GM18867 (cell line): Measurements from ENCODE around the gene EPS8L1.
A peak's percentile ranks its signal among the peaks of the same experiment; 100 is the strongest.

ENCODE experiments used
- ATAC-seq: cut with Tn5 transposase; IDR thresholded peaks from one replicate; pipeline ENCODE4 v1.9.1; 2021; ENCODE audit warnings: mild to moderate bottlenecking, moderate library complexity; ENCODE audit not compliant: unreplicated experiment

EPS8L1 gene

DNA sequence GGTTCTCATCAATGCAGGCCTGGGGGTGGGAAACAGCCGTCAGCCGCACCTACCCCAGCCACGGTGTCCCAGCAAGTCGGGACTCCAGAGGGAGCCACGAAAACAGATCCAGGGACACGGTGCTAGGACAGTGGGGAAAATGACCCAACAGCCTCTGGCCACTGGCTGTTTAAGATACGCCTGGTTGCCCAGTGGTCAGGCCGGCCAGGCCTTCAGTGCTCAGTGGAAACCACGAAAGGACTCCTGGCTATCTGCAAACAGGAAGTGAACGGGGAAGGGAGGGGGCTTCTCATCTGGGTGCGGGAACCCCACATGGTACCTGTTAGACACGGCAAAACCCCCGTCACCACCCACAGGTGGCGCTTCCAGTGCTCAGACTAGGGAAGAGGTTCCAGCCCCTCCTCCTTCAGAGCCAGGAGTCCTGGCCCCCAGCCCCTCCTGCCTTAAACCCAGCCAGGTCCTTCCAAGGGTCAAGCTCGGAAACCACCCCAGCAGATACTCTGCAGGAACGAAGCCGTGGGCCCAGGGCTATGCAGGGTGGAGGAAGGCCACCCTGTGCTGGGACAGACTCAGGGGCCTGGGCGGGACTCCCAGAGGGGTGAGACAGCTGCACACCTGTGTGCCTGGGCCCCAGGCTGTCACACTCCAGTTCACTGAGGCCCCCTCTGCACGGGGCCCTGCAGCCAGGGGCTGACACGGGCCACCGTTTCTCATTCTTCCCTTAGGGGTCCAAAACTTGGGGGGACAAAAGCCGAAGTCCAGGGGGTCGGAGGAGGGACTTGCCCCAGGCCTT is 37.3 kb downstream of the EPS8L1 start:
- ATAC-seq: no peak

DNA sequence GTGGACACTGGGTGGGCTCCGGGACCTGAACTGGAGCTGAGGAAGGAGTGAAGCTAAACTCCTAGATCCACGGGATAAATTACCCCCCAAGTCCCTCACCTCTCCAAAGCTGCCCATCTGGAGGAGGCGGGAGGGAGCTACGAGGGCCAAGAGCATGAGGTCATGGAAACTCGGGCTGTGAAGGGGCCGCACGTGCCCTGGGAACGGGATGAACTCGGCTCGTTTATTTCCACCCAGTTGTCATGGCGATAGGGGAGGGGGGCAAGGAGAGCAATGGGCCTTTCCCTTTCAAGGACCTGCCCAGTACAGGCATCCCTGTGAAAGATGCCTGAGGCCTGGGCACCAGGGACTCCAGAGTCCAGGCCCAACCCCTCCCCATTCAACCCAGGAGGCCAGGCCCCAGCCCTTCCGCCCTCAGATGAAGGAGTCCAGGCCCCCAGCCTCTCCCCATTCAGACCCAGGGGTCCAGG is 37.9 kb downstream of the EPS8L1 start:
- no peak for ATAC-seq

DNA sequence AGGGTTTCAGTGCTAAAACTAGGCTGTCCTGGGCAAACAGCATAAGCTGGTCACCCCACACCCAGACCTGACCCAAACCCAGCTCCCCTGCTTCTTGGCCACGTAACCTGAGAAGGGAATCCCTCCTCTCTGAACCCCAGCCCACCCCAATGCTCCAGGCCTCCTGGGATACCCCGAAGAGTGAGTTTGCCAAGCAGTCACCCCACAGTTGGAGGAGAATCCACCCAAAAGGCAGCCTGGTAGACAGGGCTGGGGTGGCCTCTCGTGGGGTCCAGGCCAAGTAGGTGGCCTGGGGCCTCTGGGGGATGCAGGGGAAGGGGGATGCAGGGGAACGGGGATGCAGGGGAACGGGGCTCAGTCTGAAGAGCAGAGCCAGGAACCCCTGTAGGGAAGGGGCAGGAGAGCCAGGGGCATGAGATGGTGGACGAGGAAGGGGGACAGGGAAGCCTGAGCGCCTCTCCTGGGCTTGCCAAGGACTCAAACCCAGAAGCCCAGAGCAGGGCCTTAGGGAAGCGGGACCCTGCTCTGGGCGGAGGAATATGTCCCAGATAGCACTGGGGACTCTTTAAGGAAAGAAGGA is 39.0 kb downstream of the EPS8L1 start:
- ATAC-seq: no peak

DNA sequence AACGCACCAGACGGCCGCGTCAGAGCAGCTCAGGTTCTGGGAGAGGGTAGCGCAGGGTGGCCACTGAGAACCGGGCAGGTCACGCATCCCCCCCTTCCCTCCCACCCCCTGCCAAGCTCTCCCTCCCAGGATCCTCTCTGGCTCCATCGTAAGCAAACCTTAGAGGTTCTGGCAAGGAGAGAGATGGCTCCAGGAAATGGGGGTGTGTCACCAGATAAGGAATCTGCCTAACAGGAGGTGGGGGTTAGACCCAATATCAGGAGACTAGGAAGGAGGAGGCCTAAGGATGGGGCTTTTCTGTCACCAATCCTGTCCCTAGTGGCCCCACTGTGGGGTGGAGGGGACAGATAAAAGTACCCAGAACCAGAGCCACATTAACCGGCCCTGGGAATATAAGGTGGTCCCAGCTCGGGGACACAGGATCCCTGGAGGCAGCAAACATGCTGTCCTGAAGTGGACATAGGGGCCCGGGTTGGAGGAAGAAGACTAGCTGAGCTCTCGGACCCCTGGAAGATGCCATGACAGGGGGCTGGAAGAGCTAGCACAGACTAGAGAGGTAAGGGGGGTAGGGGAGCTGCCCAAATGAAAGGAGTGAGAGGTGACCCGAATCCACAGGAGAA is 39.9 kb downstream of the EPS8L1 start:
- no peak for ATAC-seq

DNA sequence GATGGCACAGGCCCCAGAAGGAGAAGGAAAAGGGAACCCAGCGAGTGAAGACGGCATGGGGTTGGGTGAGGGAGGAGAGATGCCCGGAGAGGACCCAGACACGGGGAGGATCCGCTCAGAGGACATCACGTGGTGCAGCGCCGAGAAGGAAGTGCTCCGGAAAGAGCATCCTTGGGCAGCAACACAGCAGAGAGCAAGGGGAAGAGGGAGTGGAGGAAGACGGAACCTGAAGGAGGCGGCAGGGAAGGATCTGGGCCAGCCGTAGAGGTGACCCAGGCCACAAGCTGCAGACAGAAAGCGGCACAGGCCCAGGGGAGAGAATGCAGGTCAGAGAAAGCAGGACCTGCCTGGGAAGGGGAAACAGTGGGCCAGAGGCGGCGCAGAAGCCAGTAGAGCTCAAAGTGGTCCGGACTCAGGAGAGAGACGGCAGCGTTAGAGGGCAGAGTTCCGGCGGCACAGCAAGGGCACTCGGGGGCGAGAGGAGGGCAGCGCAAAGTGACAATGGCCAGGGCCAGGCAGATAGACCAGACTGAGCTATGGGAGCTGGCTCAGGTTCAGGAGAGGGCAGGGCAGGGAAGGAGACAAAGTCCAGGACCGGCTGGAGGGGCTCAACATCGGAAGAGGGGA is 40.7 kb downstream of the EPS8L1 start:
- ATAC-seq: no peak

DNA sequence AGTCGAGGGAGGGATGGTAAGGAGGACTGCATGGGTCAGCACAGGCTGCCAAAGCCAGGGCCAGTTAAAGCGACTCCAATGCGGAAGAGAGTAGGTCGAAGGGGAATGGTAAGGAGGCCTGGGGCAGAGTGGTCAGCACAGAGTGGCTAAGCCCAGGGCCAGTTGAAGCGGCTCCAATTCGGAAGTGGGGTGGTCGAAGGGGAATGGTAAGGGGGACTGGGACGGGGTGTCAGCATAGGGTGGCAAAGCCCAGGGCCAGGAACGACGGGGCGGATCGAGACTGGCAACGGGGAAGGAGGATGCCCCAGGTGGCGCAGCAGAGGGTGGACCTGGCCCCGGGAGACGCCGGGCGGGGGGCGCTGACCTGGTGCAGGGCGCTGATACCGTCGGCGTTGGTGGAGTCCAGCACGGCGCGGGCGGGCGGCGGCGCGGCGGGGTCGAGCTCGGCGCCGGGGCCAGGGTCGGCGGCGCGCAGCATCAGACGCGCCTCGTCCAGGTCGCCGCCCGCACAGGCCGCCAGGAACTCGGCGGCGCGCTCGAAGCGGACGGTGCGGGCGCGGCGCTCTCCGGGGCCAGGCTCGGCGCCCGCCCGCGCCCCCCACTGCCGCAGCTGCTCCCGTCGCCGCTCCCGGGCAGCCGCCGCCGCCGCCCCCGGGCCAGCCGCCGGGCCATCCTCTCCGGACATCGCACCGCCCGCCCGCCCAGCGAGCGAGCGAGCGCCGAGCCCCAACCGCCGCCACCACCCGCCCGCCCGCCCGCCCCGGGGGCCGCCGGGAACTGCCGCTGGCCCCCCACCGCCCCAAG is 41.4 kb downstream of the EPS8L1 start, which contains the start of gene PPP1R12C:
Gene PPP1R12C, minus strand, starts transcription at position 779 of the 804 bp plus-strand sequence. Its CDS starts 94 bp downstream, at position 685.
- ATAC-seq: peak; percentile 3

DNA sequence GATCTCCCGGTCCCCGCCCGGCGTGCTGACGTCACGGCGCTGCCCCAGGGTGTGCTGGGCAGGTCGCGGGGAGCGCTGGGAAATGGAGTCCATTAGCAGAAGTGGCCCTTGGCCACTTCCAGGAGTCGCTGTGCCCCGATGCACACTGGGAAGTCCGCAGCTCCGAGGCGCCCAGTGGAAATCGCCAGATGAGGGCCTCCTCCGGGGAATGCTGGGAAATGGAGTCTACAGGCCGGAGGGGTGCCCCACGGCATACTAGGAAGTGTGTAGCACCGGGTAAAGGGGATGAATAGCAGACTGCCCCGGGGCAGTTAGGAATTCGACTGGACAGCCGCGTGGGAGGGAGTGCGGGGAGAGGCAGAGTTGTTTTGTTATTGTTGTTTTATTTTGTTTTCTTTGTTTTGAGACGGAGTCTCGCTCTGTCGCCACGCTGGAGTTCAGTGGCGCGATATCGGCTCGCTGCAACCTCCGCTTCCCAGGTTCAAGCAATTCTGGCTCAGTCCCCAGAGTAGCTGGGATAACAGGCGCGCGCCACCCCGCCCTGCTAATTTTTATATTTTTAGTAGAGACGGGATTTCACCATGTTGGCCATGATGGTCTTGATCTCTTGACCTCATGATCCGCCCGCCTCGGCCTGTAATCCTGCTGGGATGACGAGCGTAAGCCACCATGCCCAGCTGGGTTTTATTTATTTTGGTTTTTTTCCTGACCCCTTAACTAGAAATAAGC is 42.2 kb downstream of the EPS8L1 start:
- ATAC-seq: peak; percentile 90

DNA sequence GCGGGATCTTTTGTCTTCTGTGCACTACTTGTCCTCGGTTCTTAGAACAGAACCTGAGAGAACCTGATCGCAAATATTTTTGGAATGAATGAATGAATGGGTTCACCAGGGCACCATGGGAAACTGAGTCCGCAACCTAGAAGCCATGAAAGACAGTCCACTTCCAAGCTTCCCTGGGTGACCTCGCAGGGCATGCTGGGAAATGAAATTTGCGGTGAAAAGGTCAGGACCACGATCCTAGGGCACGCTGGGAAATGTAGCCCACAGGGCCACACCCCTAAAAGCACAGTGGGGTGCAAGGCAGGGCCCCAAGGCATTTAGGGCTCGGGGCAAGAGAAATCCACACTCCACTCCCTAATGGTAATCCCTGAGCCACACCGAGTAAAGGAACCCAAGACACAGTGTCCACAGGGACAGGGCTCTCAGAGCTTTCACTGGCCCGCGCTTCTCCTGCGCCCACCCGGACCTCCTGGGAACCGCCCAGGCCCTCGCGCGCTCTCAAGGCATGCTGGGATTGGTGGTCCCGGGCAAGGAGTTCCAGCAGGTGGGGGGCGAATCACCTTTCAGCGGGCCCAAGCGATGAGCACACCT is 42.8 kb downstream of the EPS8L1 start:
- no peak for ATAC-seq

DNA sequence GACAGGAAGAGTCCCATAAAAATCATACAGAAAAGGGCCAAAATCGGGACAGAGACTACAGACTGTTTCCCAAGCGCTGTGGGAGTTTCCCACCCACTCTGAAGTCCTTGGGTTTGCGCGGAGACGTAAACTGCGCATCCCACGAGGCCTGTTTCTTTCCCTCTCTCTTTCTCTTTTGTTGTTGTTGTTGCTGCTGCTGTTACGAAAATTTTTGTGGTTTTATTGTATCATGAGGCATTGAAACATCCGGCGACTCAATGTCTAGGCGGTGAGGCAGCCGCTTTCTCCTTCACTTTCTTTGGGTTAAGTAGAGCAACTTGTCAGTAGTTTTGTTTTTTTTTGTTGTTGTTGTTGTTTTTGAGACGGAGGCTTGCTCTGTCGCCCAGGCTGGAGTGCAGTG is 43.4 kb downstream of the EPS8L1 start:
- ATAC-seq: no peak

DNA sequence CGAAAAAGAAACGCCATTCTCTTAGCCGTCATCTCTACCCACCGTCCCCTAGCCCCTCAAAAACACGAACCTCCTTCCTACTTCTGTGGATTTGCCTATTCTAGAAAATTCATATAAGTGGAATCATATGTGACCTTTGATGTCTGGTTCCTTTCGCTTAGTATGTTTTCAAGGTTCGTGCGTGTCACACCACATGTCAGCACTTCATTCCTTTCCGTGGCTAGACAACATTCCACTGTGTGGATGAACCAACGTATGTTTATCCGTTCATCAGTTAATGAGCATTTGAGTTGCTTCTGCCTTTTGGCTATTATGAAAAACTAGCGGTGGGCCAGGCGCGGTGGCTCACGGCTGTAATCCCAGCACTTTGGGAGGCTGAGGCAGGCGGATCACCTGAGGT is 55.8 kb downstream of the EPS8L1 start:
- no peak for ATAC-seq

DNA sequence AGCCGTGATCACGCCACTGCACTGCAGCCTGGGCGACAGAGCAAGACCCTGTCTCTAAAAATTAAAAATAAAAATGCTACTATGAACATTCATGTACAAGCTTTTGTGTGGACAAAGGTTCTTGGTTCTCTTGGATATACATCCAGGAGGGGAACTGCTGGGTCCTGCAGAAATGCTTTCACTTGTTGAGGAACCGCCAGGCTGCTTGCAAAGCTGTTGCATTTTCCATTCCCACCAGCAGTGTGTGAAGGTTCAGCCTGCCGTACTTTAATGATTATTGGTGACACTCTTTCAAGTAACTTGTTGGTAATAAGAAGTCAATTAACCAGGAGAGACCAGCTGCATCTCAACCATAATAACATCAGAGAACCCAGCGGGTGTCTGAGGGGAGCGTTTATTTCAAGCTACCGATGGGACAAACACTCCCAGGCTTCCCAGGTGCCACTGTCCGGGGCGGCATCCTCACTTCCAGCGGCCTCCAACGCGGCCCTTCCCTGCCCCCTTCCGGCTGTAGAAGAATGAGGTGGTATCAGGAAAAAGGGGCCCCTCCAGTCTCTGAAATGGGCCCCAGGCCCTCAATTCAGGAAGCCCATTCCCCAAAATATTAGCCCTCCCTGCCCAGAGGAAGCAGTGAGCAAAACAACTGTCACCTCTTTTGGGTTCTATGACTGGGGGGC is 56.9 kb downstream of the EPS8L1 start:
- no peak for ATAC-seq

DNA sequence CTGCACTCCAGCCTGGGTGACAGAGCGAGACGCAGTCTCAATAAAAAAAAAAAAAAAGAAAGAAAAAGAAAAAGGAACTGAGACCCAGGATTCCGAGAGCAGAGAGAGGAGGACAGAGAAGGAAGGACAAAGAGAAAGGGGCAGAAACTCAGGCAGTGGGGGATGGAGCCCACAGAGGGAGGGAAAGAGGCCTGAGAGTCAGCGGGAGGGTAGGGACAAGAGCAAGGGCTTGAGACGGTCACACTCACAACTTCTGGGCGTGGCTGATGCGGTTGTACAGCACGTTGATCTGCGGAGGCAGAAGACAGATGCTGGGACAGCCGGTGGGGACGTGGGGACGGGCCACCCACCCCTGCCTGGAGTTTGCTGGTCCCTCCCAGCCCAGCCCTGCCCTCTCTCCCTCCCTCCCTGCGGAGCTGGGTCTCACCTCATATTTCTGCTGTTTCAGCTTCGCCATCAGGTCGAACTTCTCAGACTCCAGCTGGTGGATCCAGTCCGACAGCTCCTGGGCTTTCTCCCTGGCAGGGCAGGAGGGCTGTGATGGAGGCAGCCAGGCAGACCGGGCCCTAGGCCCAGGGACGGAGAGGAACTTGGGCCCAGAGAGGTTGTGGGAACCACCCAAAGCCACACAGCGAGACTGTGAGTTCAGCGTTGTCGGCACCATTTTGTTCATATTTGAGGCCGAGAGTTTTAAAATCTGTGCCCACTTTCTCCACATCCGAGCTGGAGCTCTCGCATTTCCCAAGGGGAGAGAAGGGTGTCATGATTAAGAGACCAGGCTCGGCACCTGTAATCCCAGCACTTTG is 58.2 kb downstream of the EPS8L1 start:
- no peak for ATAC-seq

DNA sequence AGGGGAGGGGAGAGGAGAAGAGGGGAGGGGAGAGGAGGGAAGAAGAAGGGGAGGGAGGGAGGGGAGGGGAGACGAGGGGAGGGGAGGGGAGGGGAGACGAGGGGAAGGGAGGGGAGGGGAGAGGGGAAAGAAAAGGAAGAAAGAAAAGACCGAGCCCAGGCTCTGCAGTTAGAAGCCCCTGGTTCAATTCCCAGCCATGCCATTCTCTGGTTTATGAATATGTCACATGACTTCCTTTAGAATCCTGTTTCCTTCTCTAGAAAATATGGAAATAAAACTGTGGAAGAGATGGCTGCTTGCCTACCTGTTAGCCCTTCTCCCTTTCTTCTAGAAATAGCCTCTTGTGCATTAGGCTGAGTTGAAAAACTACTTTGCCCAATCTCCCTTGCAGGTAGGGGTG is 59.1 kb downstream of the EPS8L1 start:
- no peak for ATAC-seq

DNA sequence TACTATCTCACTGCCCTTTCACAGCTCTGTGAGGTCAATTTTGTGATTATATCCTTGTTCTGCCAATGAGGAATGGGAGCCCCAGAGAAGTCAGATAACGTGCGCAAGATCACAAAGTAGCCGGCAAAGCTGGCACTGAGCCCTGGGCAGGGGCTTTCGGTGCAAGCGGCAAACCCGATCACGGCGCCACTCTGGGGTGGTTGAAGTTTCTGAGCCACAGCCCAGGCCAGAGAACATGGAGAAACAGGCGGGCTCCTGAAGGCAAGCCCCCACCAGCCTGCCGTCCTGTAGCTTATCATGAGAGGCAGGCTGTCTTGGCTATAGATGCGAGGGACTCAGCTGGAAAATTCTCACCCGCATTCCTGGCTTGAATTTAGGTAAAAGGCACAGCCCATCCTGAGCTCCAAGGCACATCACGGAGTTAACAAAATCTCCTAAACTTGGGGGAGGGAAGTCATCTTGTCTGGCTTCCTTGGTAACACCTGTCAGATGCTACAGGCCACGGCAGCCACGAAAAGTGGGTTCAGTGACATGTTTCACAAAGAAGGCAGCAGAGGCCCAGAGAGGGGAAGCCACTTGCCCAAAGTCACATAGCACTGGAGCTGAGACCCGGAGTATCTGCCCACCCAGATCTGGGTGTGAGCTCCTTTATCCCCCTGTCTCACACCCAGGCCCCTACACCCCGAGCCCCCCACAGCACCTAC is 60.9 kb downstream of the EPS8L1 start:
- no peak for ATAC-seq
